ENCODE measurements around the gene POU3F4. TPM values are rescaled to one million over a fixed set of nuclear protein-coding genes. Genes with fewer than 3 reads are reported as not detected.

Gene POU3F4
- polyA plus RNA-seq, 1 experiment = not detected

DNA sequence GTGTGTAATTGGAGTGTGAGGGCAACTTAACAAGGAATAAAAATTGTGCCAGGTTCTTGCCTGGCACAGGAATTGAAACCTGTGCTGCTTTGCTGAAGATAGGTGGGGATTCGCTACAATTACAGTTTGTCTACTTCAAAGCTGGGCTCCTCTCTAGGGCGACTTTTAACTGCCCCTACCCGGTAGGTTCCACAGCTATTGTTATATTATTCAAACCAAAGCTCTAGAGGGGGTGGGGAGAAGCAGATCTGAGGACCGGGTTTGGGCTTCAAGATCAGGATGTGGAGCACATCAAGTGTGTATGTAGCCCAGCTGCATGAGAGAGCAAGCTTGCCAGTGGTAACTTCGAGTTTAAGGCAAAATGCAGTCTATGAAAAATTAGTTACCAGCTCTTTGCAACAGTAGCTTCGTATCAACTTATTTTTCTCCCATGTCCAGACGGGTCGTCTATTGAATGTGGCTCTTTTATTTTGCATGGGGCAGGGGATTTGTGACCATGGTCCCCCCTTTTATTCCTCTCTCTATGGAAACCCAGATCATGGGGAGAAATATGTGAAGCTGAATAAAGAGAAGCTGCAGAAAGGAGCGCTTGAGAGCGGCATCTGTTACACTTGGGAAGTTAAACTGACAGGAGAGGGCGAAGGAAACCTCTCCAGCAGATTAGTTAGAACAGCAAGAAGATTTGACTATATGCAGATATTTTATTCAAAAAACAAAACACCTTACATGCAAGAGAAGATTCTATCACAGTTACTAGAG lies 3.2 kb upstream of the POU3F4 start:
- ChIA-PET POLR2A (no interaction called here), CTCF (no interaction called here)
- H3K27me3 ChIP-seq (ENCODE audit: control insufficient read depth, insufficient read depth, low read length) = no peaks in the 10 kb centered on the region
- no peaks in the 10 kb centered on the region for H3K36me3 ChIP-seq (ENCODE audit: control insufficient read depth, insufficient read depth, low read length)
- DNase-seq (ENCODE audit: low read depth) = no peak
- TF ChIP-seq CTCF (IDR thresholded peaks at IDR 0.05; ENCODE audit: insufficient read depth, low read depth, low read length) = no peak
- no peak overlapping the region for H3K4me3 ChIP-seq (ENCODE audit: low read depth, low read length)

- POLR2A ChIA-PET = no interaction called here
- no peak overlapping the region for H3K4me3 ChIP-seq (ENCODE audit: low read depth, low read length)
- H3K27me3 ChIP-seq (ENCODE audit: control insufficient read depth, insufficient read depth, low read length) = no peaks in the 10 kb centered on the region
- TF ChIP-seq CTCF (IDR thresholded peaks at IDR 0.05; ENCODE audit: insufficient read depth, low read depth, low read length) = no peak
- H3K36me3 ChIP-seq (ENCODE audit: control insufficient read depth, insufficient read depth, low read length) = no peaks in the 10 kb centered on the region
- CTCF ChIA-PET = no interaction called here
- DNase-seq (ENCODE audit: low read depth) = no peak
These were observed 600 bp downstream of the POU3F4 start for GRCh38 chrX:83508526-83509253.

GRCh38 chrX:83509254-83509801 lies 1.2 kb downstream of the POU3F4 start:
- H3K4me3 ChIP-seq (ENCODE audit: low read depth, low read length) = no peak overlapping the region
- TF ChIP-seq CTCF (IDR thresholded peaks at IDR 0.05; ENCODE audit: insufficient read depth, low read depth, low read length) = no peak
- H3K36me3 ChIP-seq (ENCODE audit: control insufficient read depth, insufficient read depth, low read length) = no peaks in the 10 kb centered on the region
- H3K27me3 ChIP-seq (ENCODE audit: control insufficient read depth, insufficient read depth, low read length) = no peaks in the 10 kb centered on the region
- POLR2A ChIA-PET = no interaction called here
- CTCF ChIA-PET = no interaction called here
- DNase-seq (ENCODE audit: low read depth) = no peak

- DNase-seq (ENCODE audit: low read depth) = no peak
- H3K36me3 ChIP-seq (ENCODE audit: control insufficient read depth, insufficient read depth, low read length) = no peaks in the 10 kb centered on the region
- POLR2A ChIA-PET = no interaction called here
- H3K27me3 ChIP-seq (ENCODE audit: control insufficient read depth, insufficient read depth, low read length) = no peaks in the 10 kb centered on the region
- CTCF ChIA-PET = no interaction called here
- TF ChIP-seq CTCF (IDR thresholded peaks at IDR 0.05; ENCODE audit: insufficient read depth, low read depth, low read length) = no peak
- no peak overlapping the region for H3K4me3 ChIP-seq (ENCODE audit: low read depth, low read length)
These were observed 2.5 kb downstream of the POU3F4 start for GRCh38 chrX:83510510-83511062.

GRCh38 chrX:83511208-83511607 lies 3.1 kb downstream of the POU3F4 start:
- no peak overlapping the region for H3K4me3 ChIP-seq (ENCODE audit: low read depth, low read length)
- POLR2A ChIA-PET = no interaction called here
- CTCF ChIA-PET = interaction anchor here (0.6 kb wide), 1 partner anchor 1398 kb away, joined by 3 read pairs; no protein-coding TSS in a partner anchor
- no peaks in the 10 kb centered on the region for H3K27me3 ChIP-seq (ENCODE audit: control insufficient read depth, insufficient read depth, low read length)
- no peak for DNase-seq (ENCODE audit: low read depth)
- H3K36me3 ChIP-seq (ENCODE audit: control insufficient read depth, insufficient read depth, low read length) = no peaks in the 10 kb centered on the region
- TF ChIP-seq CTCF (IDR thresholded peaks at IDR 0.05; ENCODE audit: insufficient read depth, low read depth, low read length) = no peak

Measured in BJ (cell line).